Measurements from ENCODE around the gene CEP95. TPM values are rescaled to one million over a fixed set of nuclear protein-coding genes. Genes with fewer than 3 reads are reported as not detected.
A peak's percentile ranks its signal among the peaks of the same experiment; 100 is the strongest.
"Not testable (repeated sequence)": the region's sequence is repeated elsewhere in the genome, so short reads cannot be mapped to it uniquely, and the experiment has no call there.

CEP95 gene
- total RNA-seq, 2 experiments from 2014 or later: 71.0 to 71.7 TPM

DNA sequence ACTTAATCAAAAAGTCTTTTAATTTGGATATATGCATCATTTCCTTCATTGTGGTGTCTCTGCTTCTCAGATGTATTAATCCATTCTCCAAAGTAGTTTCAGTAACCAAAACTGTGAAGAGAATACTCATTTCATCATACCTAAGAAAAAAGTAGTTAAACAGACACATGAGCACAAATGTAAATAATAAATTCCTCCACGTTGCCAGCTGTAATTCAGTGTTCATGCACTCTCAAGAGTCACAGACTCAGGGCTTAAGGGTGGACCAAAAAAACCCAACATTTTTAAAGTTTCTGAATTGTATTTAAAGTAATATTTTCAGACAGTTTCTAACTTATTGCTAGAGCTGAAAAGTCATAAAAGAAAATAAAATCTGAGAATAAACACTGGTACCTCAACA lies 28.9 kb upstream of the CEP95 start:
- Mint-ChIP-seq H3K27me3 (no peaks in the 10 kb centered on the region), H3K36me3 (peaks cover 4% of the 10 kb centered on the region), H3K4me1 (peaks cover 2% of the 10 kb centered on the region), H3K4me3 (no peak overlapping the region), H3K9me3 (no peaks in the 10 kb centered on the region), H3K27ac (no peak overlapping the region)
- POLR2A ChIA-PET: no interaction called here
- ATAC-seq (ENCODE audit: low read depth): no peak
- DNase-seq: no peak

DNA sequence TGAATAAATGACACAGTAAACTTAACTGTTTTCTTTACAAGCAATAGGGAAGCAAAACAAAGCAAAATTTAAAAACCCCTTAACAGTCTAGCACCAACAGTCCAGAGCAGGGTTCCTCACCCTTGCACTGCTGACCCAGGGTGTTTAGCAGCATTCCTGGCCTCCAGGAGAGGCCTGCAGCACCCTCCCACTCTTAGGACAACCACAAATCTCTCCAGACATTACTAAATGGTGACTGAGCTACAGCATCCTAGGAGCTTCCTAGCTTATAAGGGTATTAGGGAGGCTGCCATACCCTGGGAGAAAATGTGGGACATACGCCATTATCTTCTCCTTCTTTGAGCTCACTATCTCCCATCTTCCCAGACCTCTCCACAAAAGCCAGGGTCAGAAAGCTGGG lies 25.8 kb upstream of the CEP95 start:
- POLR2A ChIA-PET: no interaction called here
- no peaks in the 10 kb centered on the region for H3K27me3 Mint-ChIP-seq
- no peak overlapping the region for H3K27ac Mint-ChIP-seq
- DNase-seq: no peak
- peaks cover 15% of the 10 kb centered on the region for H3K36me3 Mint-ChIP-seq
- ATAC-seq (ENCODE audit: low read depth): no peak
- no peaks in the 10 kb centered on the region for H3K9me3 Mint-ChIP-seq
- peaks cover 15% of the 10 kb centered on the region for H3K4me1 Mint-ChIP-seq
- no peak overlapping the region for H3K4me3 Mint-ChIP-seq

DNA sequence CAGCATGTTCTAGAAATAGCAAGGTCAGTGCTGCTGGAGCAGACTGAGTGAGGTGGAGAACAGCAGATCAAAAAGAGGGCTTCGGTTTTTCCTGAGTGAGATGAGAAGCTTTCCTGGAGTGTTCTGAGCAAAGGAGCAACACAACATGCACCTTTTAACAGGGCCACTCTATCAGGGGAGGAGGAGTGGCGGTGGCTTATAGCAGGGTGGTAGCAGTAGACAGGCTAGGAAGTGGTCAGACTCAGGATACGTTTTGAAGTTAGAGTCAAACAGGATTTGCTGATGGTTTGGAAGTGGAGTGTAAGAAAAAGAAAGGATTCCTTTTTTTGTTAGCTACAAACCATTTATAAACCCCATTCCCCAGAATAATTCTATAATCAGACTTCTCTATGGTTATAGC lies 22.4 kb upstream of the CEP95 start:
- no peaks in the 10 kb centered on the region for H3K9me3 Mint-ChIP-seq
- no peaks in the 10 kb centered on the region for H3K27me3 Mint-ChIP-seq
- POLR2A ChIA-PET: interaction anchor here (2.0 kb wide), 1 partner anchor 21 kb away, joined by 7 read pairs; the partner anchor contains the start of gene DDX5
- peaks cover 22% of the 10 kb centered on the region for H3K36me3 Mint-ChIP-seq
- no peak overlapping the region for H3K4me3 Mint-ChIP-seq
- peak; percentile 89 for ATAC-seq (ENCODE audit: low read depth)
- DNase-seq: no peak
- H3K27ac Mint-ChIP-seq: peak overlapping the region; percentile 32
- peaks cover 16% of the 10 kb centered on the region for H3K4me1 Mint-ChIP-seq

GRCh38 chr17:64488301-64488700 lies 18.5 kb upstream of the CEP95 start:
- peaks cover 26% of the 10 kb centered on the region for H3K4me1 Mint-ChIP-seq
- POLR2A ChIA-PET: interaction anchor here (0.5 kb wide), 1 partner anchor 47 kb away, joined by 4 read pairs; no protein-coding TSS in a partner anchor
- DNase-seq (no peak), ATAC-seq (ENCODE audit: low read depth) (no peak)
- H3K27ac Mint-ChIP-seq: no peak overlapping the region
- no peaks in the 10 kb centered on the region for H3K9me3 Mint-ChIP-seq
- peaks cover 27% of the 10 kb centered on the region for H3K36me3 Mint-ChIP-seq
- H3K27me3 Mint-ChIP-seq: no peaks in the 10 kb centered on the region
- H3K4me3 Mint-ChIP-seq: no peak overlapping the region

DNA sequence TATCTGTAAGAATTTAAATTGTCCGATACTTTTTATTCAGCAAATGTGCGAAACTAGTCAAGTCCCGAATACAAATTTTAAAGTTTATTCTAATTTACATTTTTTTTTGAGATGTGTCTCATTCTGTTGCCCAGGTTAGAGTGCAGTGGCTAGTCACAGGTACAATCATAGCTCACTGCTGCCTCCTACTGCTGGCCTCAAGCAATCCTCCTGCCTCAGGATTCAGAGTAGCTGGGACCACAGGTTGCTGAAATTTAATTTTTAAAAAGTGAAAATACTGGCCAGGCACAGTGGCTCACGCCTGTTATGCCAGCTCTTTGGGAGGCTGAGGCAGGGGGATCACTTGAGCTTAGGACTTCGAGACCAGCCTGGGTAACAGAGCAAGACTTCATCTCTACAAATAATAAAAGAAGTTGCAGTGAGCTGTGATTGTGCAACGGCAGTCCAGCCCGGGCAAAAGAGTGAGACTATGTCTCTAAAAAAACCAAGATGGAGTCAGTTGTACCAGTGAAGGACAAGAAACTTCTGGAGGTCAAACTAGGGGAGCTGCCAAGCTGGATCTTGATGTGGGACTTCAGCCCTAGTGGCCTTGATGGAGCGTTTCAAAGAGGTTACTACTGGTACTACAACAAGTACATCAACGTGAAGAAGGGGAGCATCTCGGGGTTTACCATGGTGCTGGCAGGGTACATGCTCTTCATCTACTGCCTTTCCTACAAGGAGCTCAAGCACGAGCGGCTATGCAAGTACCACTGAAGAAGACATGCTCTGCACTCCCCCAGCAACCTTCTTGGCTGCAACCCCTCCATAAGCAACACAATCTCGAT lies 15.5 kb upstream of the CEP95 start:
- peak; percentile 59 for DNase-seq
- no peak overlapping the region for H3K4me3 Mint-ChIP-seq
- ATAC-seq (ENCODE audit: low read depth): peak; percentile 78
- H3K9me3 Mint-ChIP-seq: no peaks in the 10 kb centered on the region
- H3K4me1 Mint-ChIP-seq: peaks cover 36% of the 10 kb centered on the region
- POLR2A ChIA-PET: interaction anchor here (0.6 to 5.4 kb wide), 3 partner anchors 14 to 141 kb away, joined by 3 to 41 read pairs (median 4); partner anchors contain the start of genes CEP95 and DDX5
- H3K27ac Mint-ChIP-seq: no peak overlapping the region
- H3K27me3 Mint-ChIP-seq: no peaks in the 10 kb centered on the region
- peaks cover 28% of the 10 kb centered on the region for H3K36me3 Mint-ChIP-seq

GRCh38 chr17:64491994-64492393 lies 14.8 kb upstream of the CEP95 start:
- Mint-ChIP-seq H3K9me3 (no peaks in the 10 kb centered on the region), H3K4me3 (no peak overlapping the region), H3K27me3 (no peaks in the 10 kb centered on the region), H3K4me1 (peaks cover 38% of the 10 kb centered on the region), H3K36me3 (peaks cover 30% of the 10 kb centered on the region), H3K27ac (no peak overlapping the region)
- no peak for ATAC-seq (ENCODE audit: low read depth)
- no peak for DNase-seq
- POLR2A ChIA-PET: interaction anchor here (1.1 to 5.4 kb wide), 2 partner anchors 13 to 99 kb away, joined by 3 to 41 read pairs; partner anchors contain the start of genes CEP95 and DDX5

GRCh38 chr17:64492481-64493109 lies 14.2 kb upstream of the CEP95 start:
- POLR2A ChIA-PET: interaction anchor here (1.1 to 5.4 kb wide), 2 partner anchors 13 to 100 kb away, joined by 3 to 41 read pairs; partner anchors contain the start of genes CEP95 and DDX5
- ATAC-seq (ENCODE audit: low read depth): no peak
- no peak for DNase-seq
- H3K9me3 Mint-ChIP-seq: no peaks in the 10 kb centered on the region
- H3K27ac Mint-ChIP-seq: no peak overlapping the region
- peaks cover 41% of the 10 kb centered on the region for H3K4me1 Mint-ChIP-seq
- H3K4me3 Mint-ChIP-seq: no peak overlapping the region
- peaks cover 29% of the 10 kb centered on the region for H3K36me3 Mint-ChIP-seq
- H3K27me3 Mint-ChIP-seq: no peaks in the 10 kb centered on the region

DNA sequence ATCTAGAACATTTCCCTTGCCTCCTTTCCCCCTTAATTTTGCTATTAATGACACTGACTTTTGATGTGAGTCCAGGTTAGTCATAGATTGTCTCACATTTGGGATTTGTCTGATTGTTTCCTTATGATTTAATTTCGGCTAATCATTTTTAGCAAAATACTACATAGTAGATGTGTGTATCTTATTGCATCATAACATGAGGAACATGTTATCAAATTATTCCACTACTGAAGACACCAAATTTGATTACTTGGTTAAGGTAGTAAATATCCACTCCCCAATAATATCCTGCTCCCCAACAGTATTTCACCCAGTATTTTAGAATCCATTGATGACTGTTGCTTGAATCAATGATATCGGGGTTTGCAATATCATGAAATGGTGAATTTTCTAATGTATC lies 12.7 kb upstream of the CEP95 start:
- Mint-ChIP-seq H3K4me3 (peak overlapping the region; percentile 100), H3K27ac (peak overlapping the region; percentile 44), H3K36me3 (peaks cover 28% of the 10 kb centered on the region), H3K4me1 (peaks cover 52% of the 10 kb centered on the region), H3K9me3 (no peaks in the 10 kb centered on the region), H3K27me3 (no peaks in the 10 kb centered on the region)
- DNase-seq (no peak), ATAC-seq (ENCODE audit: low read depth) (no peak)
- POLR2A ChIA-PET: interaction anchor here (5.4 kb wide), 1 partner anchor 11 kb away, joined by 41 read pairs; the partner anchor contains the start of genes CEP95 and DDX5

DNA sequence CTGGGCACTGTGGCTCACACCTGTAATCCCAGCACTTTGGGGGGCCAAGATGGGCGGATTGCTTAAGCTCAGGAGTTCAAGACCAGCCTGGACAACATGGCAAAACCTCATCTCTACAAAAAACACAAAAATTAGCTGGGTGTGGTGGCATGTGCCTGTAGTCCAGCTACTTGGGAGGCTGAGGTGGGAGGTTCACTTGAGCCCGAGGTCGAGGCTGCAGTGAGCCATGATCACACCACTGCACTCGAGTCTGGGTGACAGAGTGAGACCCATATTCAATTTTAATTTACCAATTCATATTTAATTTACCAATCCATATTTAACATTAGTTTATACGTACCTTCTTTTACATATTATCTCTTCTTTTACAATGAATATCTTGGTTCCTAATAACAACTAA lies 11.5 kb upstream of the CEP95 start:
- H3K27ac Mint-ChIP-seq; H3K9me3 Mint-ChIP-seq; ATAC-seq (ENCODE audit: low read depth); DNase-seq; H3K27me3 Mint-ChIP-seq: not testable (repeated sequence)
- Mint-ChIP-seq H3K4me3 (peak overlapping the region; percentile 100), H3K4me1 (peaks cover 59% of the 10 kb centered on the region), H3K36me3 (peaks cover 32% of the 10 kb centered on the region)
- POLR2A ChIA-PET: interaction anchor here (0.6 to 4.3 kb wide), 3 partner anchors 11 to 147 kb away, joined by 3 to 179 read pairs (median 3); partner anchors contain the start of genes CEP95 and DDX5

- H3K27ac Mint-ChIP-seq: peak overlapping the region; percentile 100
- H3K36me3 Mint-ChIP-seq: peaks cover 38% of the 10 kb centered on the region
- no peaks in the 10 kb centered on the region for H3K9me3 Mint-ChIP-seq
- peak overlapping the region; percentile 100 for H3K4me3 Mint-ChIP-seq
- DNase-seq (no peak), ATAC-seq (ENCODE audit: low read depth) (no peak)
- no peaks in the 10 kb centered on the region for H3K27me3 Mint-ChIP-seq
- POLR2A ChIA-PET: interaction anchor here (0.6 to 4.3 kb wide), 12 partner anchors 10 to 911 kb away, joined by 3 to 179 read pairs (median 5); partner anchors contain the start of genes CEP95 and DDX5
- peaks cover 67% of the 10 kb centered on the region for H3K4me1 Mint-ChIP-seq
These were observed 10.4 kb upstream of the CEP95 start for GRCh38 chr17:64496348-64496785.

DNA sequence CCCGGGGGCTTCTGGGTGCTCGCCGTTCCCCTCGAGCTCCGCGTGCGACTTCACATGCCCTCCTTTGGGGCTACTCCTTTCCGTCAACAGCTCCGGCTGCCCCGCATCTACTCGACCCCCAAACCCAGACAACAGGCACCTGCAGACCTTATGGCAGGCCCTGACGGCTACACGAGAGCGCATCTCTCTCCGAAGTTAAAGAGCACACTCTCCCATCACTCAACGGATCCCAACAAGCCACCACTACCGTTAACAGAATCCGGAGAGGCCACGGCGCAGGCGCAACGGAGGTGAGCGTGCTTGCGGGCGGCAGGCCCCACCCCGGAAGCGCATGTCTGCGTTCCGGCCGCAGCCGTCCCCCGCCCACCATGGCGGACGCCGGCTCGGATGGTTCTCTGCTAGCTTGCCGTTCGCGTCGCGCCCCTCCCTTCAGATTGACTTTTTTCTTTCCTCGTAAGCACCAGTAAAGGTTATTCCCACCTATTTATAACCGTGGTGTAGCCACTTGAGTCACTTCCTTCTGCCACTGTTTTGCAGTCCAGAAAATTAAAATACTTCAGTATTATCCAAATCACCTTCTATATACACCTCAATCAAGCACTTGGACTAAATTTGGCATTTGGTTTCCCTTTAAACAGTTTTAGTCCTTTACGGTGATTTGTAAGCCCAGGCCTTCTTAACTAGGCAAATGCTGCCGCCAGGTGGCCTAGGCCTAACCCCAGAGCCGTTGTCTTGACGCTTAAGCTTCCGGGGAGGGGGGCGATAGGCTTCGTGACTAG lies 9.8 kb upstream of the CEP95 start, which contains the start of gene POLG2:
Gene POLG2 (minus strand): TSS at position 269 of the 779 bp plus-strand sequence. CDS start 86 bp downstream, at position 183.
- no peaks in the 10 kb centered on the region for H3K27me3 Mint-ChIP-seq
- H3K27ac Mint-ChIP-seq: peak within 1 kb of the TSS; percentile 100
- POLR2A ChIA-PET: interaction anchor here (0.6 to 4.3 kb wide), 12 partner anchors 9 to 911 kb away, joined by 3 to 179 read pairs (median 5); partner anchors contain the start of genes CEP95 and DDX5
- H3K9me3 Mint-ChIP-seq: no peaks in the 10 kb centered on the region
- ATAC-seq (ENCODE audit: low read depth) (peak; percentile 86), DNase-seq (peak; percentile 98)
- H3K4me1 Mint-ChIP-seq: peaks cover 69% of the 10 kb centered on the region
- H3K4me3 Mint-ChIP-seq: peak within 1 kb of the TSS; percentile 100
- peaks cover 43% of the 10 kb centered on the region for H3K36me3 Mint-ChIP-seq

GRCh38 chr17:64497565-64498035 lies 9.2 kb upstream of the CEP95 start:
- DNase-seq (no peak), ATAC-seq (ENCODE audit: low read depth) (no peak)
- Mint-ChIP-seq H3K36me3 (peaks cover 48% of the 10 kb centered on the region), H3K27ac (peak overlapping the region; percentile 100), H3K9me3 (no peaks in the 10 kb centered on the region), H3K4me3 (peak overlapping the region; percentile 100), H3K4me1 (peaks cover 71% of the 10 kb centered on the region), H3K27me3 (no peaks in the 10 kb centered on the region)
- POLR2A ChIA-PET: interaction anchor here (0.9 to 4.3 kb wide), 6 partner anchors 9 to 152 kb away, joined by 3 to 179 read pairs (median 6); partner anchors contain the start of genes CEP95 and DDX5
